GM10248 (cell line): ENCODE measurements around the gene MICAL3.

ENCODE experiments used
- CTCF ChIA-PET: fragments of 300-600 bp; sonication (Branson Sonifier 250); formaldehyde crosslinking; extraction: SDS; loops from one replicate; lab custom pipeline; 2021; ENCODE audit warnings: antibody characterized with exemption; lab: Yijun Ruan, JAX
- POLR2A ChIA-PET: fragments of 350-650 bp; sonication (Branson Sonifier 250); formaldehyde crosslinking; extraction: SDS; loops from one replicate; lab custom pipeline; 2020; ENCODE audit warnings: antibody characterized with exemption; lab: Yijun Ruan, JAX
- DNase-seq: peaks from one replicate; pipeline ENCODE4 v3.0.0; 2012; ENCODE audit errors: extremely low spot score
- TF ChIP-seq, protein P1 (sequence below): IDR thresholded peaks from 2 replicates; pipeline ENCODE4 v1.5.1; 2012; ENCODE audit warnings: mild to moderate bottlenecking, low read depth; ENCODE audit errors: extremely low read depth, missing control alignments, control extremely low read depth

Gene MICAL3

GRCh38 chr22:17845327-17845726 lies 179.0 kb downstream of the MICAL3 start:
- ChIA-PET CTCF (interaction anchor here (1.2 to 3.4 kb wide), 3 partner anchors 15 to 231 kb away, joined by 3 to 15 read pairs (median 6); no protein-coding TSS in a partner anchor), POLR2A (no interaction called here)
- TF ChIP-seq, protein P1, sequence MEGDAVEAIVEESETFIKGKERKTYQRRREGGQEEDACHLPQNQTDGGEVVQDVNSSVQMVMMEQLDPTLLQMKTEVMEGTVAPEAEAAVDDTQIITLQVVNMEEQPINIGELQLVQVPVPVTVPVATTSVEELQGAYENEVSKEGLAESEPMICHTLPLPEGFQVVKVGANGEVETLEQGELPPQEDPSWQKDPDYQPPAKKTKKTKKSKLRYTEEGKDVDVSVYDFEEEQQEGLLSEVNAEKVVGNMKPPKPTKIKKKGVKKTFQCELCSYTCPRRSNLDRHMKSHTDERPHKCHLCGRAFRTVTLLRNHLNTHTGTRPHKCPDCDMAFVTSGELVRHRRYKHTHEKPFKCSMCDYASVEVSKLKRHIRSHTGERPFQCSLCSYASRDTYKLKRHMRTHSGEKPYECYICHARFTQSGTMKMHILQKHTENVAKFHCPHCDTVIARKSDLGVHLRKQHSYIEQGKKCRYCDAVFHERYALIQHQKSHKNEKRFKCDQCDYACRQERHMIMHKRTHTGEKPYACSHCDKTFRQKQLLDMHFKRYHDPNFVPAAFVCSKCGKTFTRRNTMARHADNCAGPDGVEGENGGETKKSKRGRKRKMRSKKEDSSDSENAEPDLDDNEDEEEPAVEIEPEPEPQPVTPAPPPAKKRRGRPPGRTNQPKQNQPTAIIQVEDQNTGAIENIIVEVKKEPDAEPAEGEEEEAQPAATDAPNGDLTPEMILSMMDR = no peak
- no peak for DNase-seq

GRCh38 chr22:17844150-17844549 lies 180.2 kb downstream of the MICAL3 start:
- ChIA-PET POLR2A (no interaction called here), CTCF (interaction anchor here (1.2 to 3.4 kb wide), 3 partner anchors 13 to 232 kb away, joined by 3 to 15 read pairs (median 6); no protein-coding TSS in a partner anchor)
- TF ChIP-seq, protein P1 = no peak
- no peak for DNase-seq

GRCh38 chr22:17842386-17842785 lies 182.0 kb downstream of the MICAL3 start:
- DNase-seq = peak; percentile 39
- CTCF ChIA-PET = interaction anchor here (2.8 kb wide), 1 partner anchor 12 kb away, joined by 10 read pairs; no protein-coding TSS in a partner anchor

DNA sequence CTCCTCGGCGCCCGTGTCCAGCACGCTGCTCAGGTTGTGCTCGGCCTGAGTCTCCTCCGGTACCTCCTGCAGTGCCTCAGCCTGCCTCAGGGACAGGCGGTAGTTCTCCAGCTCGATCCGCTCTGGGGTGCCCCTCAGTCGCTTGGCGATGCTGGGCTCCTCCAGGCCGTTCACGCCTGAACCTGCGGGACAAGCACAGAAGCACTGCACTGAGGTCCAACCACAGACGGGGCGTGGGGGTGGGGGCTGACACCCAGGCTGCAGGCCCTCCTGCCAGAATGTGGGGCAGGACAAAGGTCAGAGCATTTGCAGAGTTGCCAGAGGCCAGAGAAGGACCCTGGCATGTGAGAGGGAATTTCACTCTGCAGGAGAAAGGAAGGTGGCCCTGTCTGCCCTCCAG lies 182.5 kb downstream of the MICAL3 start:
- CTCF ChIA-PET = interaction anchor here (2.8 kb wide), 1 partner anchor 12 kb away, joined by 10 read pairs; no protein-coding TSS in a partner anchor
- TF ChIP-seq, protein P1 = no peak
- POLR2A ChIA-PET = no interaction called here
- DNase-seq = no peak

More at GRCh38 chr22:17842386-17842785, 182.0 kb downstream of the MICAL3 start:
- POLR2A ChIA-PET = no interaction called here
- TF ChIP-seq, protein P1 = no peak

DNA sequence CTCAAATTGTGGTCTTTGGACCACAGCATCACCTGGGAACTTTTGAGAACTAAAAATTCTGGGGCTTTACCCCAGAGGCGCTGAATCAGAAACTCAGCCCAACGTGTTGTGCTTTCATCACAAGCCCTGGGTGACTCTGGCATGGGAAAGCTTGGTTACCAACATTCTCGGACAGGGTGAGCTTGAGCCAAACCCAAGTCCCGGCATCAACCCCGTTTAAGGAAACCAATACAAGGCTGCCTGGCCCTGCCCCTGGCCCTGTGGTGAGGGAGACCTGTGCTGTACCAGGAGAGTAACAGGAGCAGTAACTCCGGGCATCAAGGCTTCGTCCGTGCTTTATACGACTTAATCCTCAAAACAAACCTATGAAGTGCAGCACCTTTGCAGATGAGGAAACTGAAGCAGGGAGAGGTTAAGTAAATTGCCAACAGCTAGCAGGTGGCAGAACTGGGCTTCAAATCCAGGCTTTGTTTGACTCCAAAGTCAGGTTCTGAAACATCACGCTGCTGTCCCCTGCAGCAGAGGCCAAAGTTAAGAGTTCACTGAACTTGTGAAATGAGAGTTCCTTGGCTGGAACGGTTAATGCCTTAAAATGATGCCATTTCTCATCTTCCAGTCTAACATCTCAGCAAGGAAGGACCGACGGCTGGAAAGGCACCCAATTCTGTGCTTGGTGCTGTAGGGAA lies 186.0 kb downstream of the MICAL3 start:
- DNase-seq = no peak
- TF ChIP-seq, protein P1 = no peak
- CTCF ChIA-PET = interaction anchor here (1.0 kb wide), 1 partner anchor 9 kb away, joined by 3 read pairs; no protein-coding TSS in a partner anchor
- POLR2A ChIA-PET = no interaction called here

- TF ChIP-seq, protein P1 = no peak
- DNase-seq = no peak
- ChIA-PET CTCF (interaction anchor here (9.4 kb wide), 1 partner anchor 238 kb away, joined by 249 read pairs; the partner anchor contains the start of gene PEX26), POLR2A (no interaction called here)
Measured at GRCh38 chr22:17836992-17837742, 187.2 kb downstream of the MICAL3 start.
